T-helper 2 cell treated with Interferon-gamma antibody and Interleukin-4, amounts not matched to agents 100 ng/mL and 5 ng/mL, for 36 hours (primary cell): ENCODE data around the gene EXT2. TPM values are rescaled to one million over a fixed set of nuclear protein-coding genes. Genes with fewer than 3 reads are reported as not detected.

ENCODE experiments used
- intact Hi-C: fragments of 100-400 bp; cut with micrococcal nuclease; formaldehyde crosslinking; loops from one replicate; pipeline ENCODE4 v1.15.1; 2023
- total RNA-seq: library from RNA; stranded (reverse); gene quantifications from 2 replicates; pipeline ENCODE4 v1.2.3, GENCODE V29; 2022

EXT2 gene
- total RNA-seq, 1 donor from 2014 or later = 27.5 TPM

DNA sequence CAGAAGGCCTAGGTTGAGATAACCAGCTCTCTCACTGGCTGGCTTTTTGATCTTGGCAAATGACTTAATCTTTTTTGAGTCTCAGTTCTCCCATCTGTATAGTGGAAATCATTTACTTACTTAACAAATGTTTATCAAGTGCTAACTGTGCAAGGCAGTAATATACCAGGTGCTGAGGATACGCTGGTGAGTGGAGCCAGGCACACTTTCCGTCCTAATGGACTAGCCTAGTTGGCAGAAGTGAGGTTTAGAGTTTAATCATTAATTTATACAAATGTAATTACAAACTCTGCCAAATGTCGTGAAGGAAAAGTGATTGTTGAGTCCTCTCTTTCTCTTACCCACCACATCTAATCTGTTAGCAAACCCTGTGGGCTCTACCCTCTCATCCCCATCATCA lies 33.3 kb downstream of the EXT2 start:
- intact Hi-C loops = no loop called here

DNA sequence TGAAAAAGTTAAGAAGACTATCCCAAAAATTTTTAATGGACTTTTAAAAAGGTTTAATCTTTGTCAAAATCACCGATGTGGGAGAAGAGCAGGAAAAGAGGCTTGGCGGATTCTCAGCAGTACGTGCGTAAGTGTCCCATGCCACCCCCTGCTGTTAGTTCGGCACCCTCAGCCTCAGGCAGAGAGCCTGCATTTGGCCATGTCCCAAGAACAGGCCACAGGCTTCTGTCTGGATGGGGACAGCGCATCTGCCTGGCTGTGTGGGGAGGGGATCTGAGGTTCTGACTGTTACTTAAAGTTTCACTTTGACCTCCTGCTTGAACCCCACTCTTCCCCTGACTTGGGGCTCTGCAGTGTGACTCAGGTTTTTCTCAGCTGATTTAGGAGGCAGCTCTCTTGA lies 35.3 kb downstream of the EXT2 start:
- intact Hi-C loops = no loop called here

DNA sequence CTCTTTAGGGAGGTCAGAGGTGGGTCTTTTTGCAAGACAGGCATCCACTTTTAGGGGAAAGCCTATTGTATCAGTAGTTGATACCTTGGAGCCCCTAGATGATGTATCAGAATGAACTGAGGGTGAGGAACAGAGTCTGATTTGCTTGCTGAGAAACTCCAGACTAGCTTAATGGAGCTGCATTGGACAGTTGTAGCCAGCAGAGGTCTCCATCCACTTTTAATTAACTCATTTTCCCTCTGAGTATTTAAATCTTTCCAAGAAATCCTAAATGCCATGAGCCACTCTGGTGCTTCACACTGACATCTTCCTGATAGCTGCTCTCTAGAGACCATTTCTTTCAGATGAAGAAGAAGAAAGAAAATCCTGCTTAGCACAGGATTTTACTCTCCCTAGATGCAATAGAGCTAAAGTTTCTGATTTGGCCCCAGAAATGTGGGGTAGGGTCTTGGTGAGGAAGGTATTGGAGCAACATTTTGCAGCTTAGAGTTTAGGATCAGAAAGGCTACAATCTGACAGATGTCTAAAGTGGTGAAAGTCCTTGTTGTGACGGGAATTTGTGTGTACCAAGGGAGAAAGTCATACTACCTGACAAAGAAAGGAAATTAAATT lies 38.0 kb downstream of the EXT2 start:
- intact Hi-C loops = no loop called here

DNA sequence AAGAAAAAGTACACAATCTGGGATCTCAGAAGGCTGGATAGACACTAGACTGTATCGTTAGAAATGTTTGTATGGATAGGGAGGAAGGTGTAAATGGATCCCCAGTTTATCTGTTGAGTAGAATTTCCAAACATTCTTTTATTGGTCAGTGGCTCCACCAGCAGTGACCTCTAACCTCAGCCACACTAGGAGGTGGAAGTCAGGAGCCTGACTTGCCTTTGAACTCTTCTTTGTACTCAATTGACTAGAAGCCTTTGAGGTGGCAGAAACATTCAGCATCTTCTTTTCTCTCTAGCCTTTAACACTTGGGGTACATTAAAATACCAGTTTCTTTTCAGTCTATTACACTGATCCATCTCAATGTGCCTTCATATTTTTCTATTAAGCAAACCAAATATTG lies 39.1 kb downstream of the EXT2 start:
- intact Hi-C loops = no loop called here

DNA sequence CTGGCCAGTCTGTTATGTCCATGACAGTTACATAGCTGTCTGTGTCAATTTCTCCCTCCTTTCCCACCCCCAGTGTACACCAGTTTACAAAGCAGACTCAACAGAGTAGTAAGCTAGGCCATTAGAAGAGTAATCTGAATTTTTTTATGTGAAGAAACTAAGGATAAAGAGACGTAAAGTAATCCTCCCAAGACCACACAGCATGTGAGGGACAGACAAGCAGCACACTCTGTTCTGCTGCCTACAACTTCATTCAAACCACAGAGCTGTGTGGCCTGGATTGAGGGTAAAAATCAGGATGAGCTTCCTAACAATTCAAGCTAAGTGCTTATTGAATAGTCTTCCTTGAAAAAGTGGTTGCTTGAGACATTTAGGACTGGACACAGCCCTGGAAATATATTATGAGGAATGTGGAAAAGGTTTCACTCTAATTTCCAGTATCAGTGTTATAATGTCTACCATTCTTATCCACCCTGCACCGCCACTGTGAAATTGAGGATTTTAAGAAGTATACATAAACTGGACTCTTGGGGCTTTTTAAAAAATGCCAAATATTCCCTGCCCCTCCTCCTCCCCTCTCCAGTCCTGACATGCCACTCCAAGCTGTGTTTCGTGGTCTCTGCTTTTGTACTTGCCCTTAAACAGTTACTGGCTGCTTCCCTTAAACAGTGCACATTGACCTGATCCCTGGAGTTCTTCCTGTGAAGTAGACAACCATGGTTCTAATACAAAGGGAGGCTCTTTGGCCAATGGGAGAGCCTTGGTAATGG lies 40.9 kb downstream of the EXT2 start:
- intact Hi-C loops = no loop called here

DNA sequence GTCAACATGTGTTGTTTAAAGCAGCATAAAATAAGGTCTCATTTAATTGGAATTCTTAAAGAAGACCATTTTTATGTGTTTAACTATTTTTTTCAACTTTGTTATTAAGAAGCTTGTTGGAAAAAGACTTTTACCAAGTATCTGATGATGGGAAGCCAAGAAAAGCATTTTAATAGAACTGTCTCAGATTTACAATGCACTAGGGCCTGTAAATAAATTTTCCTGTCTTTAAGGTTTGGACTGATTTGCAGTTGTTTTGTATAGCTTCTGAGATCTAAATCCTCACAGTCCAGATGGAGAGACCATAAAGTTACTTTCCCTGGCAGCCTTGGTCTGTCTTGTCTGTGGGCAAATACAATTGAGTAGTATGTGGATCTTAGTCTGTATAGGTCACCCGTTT lies 41.6 kb downstream of the EXT2 start:
- intact Hi-C loops = no loop called here

DNA sequence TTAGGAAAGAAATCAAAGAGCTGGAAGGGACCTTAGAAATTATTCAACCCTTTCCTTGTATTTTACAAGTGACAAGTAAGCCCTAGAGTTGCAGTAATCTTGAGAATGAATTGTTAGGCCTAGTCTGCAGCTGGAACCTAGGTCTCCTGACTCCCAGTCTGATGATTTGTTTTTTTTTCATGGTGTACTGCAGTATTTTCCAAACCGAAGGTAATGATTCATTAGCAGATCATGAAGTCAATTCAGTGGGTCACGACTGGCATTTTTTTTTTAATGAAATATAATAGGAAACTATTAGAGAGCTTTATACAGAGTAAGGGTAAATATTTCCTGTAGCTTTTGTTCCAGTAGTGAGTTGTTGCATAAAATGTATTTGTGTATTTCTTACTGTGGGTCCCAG lies 42.8 kb downstream of the EXT2 start:
- intact Hi-C loops = no loop called here

DNA sequence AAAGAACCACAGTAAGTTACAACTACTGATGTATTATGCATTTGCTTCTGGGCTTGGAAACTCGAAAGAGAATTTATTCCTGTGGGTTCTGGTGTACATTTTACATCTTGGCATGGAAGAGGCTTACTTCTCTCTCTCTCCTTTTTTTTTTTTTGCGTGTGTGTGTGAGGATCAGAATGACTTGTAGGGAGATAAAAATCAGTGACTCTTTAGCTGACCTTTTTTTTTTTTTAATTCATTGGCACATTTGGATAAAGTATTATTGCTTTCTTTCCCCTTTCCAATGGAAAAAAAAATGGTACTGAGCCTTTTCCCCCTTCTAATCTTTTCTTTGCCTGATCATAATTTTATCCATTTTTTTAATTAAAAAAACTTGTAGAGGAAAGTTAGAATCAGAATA lies 43.5 kb downstream of the EXT2 start:
- intact Hi-C loops = no loop called here

DNA sequence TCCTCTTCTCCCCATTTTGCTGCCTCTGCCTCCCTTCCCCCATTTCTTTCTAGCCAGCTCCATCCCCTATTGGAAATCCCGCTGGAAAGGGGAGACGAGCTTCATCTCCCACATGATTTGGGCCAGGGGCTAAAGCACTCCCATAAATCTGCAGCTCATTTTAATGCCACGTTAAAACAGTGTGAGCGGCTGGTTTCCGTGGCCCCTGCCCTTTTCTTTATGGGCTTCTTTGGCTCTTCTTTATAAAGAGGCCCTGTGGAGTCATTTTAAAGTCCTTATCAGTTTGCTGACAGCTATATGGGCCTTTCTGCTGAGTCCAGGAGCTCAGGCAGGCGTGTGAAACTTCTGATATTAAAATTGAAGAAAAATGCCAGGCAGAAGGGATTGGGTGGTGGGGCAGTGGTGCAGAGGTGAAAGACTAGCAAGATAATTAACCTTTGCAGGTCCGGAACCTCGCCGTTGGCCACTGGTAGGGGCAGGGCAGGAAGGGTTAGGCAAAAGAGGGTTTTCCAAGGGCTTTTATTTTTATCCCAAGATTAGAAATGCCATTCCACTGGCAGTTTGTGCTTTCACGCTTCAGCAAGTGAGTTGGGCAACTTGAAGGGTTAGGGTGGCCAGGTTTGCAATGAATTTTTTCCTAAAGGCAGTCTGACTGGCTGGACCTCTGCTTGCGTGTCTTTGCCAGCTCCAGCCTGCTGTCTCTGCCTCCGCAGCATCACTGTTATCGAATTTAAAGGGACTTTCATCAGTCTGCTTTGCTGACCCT lies 44.3 kb downstream of the EXT2 start:
- intact Hi-C loops = no loop called here

DNA sequence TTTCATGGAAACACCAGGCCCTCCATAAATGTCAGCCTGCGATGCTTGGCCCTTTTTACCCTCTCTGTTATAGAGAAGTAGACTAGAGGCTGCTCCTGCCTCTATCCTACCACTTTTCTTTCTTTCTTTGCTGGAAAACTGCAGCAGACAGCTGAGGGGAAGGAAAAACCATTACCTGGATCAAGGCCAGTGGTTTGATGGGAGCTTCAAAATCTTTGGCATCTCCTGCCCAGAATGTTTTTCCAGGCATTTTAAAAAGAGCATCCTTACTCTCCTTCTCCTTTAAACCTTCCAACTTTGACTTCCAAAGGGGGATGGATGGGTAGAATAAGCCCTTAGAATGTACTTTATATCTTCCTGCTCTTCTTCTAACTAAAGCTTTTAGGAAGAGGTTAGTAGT lies 44.9 kb downstream of the EXT2 start:
- intact Hi-C loops = no loop called here

DNA sequence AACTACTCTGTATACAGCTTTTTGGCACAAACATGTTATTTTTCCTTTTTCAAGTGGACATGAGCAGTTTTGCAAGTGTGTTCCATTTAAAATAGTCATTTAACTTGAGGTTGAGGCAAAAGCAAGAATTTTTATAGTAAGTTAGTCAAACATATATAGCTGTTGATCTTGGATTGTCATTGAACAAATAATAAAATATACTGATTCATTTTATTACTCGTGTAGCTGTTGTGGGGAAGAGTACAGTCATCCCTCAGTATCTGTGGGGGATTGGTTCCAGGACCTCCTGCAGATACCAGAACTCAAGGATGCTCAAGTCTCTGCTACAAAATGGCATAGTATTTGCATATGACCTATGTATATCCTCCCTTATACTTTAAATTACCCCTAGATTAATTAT lies 45.3 kb downstream of the EXT2 start:
- intact Hi-C loops = no loop called here

DNA sequence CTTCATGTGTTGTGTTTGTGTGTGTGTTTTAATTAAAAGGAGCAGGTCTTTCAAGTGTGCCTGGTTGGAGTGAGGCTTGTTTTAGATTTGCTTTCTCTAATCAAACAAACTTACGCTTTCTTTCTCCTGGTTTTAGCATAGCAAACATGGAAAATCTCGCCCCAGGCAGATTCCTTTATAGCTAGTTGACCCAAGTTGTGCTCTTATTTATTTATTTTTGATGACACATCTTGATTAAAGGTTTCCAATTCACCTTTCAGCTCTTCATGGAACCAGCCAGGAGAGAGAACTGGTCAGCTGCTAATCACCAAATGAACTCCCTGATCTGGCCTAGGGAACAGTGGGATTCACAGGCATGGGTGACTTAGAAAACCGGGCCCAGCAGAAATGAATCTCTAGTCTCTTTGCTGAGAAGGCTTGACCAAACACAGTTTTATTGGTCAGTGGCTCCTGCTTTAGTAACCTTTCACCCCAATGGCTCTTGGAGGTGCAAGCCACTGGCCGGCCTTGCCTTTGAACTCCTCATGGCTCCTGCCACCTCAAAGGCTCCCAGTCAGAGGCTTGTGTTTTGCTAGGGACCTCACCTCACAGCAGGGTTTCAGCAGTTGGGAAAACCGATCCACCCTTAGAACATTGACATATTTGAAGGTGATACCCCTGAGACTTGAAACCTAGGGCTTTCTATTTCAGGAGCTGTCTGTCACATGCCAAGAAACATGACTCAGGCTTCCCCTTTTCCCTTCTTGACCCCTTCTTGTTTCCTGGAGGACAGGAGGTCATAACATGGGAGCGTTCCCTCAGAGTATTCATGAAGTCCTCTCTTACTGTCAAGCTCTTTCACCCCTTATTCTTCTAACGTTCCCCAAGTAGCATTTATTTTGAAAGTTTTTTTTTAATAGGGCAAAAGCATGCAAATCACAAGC lies 48.8 kb downstream of the EXT2 start:
- intact Hi-C loops = no loop called here

DNA sequence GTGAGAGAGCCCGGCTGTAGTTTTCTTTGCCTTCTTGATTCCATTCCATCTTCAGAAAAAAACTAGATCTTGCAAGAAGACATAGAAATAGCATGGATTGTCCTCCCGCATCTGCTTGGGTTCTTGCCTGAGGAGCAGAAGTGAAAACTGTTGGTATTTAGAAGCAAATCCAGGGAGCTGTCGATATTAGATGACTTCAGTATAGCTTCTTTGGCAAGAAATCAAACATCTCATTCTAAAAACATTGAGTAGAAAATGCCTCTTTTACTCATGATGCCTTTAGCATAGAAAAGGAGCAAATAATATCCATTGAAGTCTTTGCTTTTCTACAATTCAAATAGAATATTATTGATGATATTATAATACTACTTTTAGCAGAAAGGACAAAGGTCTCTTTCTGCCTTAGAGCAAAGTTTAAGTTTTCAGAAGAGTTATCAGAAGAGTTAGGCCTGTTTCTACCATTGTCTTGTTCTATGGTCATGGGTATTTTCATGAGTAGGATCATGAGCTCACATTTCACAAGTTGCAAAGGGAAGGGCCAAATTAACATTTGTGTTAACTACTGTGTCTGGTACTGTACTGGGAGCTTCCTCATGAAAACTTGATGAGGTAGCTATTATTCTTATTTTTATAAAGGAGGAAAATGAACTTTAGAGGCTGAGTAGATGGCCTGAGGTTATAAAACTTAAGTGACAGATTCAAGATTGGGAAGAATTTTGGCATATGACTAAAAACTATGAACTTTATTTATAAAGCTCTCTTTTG lies 49.7 kb downstream of the EXT2 start:
- intact Hi-C loops = no loop called here

DNA sequence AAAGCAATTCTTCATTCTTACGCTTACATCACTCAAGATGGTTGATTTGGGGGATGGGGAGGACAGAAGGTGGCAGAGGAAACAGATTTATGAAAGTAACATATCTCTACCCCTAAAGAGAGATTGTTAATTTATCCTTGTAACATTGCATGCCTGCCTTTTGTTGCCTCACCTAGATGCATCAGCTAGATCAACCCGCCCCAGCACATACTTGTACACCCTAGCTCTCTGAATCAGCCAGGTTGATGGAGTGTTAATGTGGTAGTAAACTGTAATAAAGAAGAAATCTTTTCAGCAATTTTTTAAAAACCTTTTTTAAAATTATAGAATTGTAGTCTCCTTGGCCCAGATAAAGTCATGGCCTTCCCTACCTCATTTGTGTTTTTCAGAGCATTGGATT lies 51.5 kb downstream of the EXT2 start:
- intact Hi-C loops = no loop called here

DNA sequence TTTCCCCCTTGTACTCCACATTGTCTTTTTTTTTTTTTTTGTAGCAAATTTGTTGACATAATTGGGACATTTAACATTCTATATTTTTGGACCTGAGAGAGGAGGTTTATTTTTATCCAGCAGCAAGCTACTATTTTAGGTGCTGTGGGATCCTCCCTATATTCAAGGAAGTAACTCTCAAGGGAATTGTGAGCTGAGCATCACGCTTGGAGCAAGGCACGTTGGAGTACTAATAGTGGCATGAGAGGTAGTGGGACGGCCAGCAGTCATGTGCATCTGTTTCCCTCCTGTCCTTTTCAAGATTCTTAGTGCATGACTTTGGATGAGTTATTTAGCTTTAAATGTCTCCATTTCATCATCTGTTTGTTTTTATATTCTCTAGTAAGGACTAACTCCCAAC lies 52.3 kb downstream of the EXT2 start:
- intact Hi-C loops = no loop called here

DNA sequence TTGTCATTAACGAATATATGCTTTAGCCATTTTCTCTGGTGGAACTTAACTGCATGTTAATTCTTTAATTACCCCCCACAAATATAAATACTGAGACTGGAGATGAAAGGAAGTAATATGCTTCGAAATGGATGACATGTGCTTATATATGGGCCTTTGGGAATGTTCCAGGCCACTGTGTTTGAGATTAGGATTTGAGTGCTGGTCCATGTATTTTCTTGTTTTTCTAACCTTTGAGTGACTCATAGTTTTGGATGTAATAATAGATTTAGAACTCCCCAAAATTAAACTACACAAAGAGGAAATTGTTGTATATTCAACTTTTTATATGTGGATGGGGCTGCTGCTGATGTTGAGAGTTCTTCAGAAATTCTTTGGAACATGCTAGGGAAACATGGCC lies 54.2 kb downstream of the EXT2 start:
- intact Hi-C loops = no loop called here

DNA sequence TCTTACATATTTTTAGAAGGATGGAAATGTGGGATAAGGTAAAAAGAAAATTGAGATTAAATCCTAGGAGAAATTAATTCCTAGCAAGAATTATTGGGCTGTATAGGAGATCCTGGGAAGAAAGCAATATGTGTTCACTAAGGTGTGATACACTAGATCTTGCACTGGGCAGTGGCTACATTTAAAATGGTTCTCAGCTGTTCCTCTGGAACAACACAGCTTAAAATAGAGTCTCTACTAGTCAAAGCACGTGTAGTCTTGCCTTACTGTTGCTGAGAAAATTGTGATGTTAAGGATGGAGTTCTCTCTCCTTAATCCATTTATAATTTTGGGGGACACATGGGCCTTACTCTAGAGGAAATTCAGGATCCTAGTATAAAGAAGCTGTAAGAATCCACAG lies 54.9 kb downstream of the EXT2 start:
- intact Hi-C loops = no loop called here

DNA sequence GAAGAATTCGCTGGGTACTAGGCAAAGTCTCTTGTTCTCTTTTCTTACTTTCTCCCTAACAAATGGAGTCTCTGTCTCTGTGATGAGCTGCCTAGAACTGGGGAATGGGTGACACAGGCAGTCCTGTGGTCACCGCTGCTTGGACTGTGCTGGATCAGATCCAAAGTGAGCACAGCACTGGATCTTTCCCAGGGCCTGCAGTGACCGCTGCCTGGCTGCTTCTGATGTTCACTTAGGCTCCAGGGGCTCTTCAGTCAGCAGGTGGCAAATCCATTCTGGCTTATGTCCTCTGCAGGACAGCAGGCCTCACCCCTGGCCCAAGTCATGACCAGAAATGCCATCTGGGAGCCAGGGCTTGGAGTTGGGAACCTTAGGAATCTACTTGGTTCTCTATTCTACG lies 61.5 kb downstream of the EXT2 start:
- intact Hi-C loops = no loop called here

DNA sequence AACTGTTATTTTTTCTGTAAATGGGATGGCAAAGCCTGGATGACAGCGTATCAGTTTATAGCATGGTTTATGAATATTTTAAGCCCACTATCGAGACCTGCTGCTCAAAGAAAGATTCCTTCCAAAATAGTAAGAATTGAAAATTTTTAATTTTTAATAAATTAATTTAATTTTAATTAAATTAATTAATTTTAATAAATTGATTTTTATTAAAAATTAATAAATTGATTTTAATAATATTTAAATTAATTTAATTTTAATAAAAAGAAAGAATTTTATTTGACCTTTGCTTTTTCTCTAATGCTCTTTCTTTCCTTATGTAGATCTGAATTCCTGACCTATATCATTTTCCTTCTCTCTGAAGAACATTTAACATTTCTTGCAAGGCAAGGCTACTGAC lies 62.9 kb downstream of the EXT2 start:
- intact Hi-C loops = no loop called here

DNA sequence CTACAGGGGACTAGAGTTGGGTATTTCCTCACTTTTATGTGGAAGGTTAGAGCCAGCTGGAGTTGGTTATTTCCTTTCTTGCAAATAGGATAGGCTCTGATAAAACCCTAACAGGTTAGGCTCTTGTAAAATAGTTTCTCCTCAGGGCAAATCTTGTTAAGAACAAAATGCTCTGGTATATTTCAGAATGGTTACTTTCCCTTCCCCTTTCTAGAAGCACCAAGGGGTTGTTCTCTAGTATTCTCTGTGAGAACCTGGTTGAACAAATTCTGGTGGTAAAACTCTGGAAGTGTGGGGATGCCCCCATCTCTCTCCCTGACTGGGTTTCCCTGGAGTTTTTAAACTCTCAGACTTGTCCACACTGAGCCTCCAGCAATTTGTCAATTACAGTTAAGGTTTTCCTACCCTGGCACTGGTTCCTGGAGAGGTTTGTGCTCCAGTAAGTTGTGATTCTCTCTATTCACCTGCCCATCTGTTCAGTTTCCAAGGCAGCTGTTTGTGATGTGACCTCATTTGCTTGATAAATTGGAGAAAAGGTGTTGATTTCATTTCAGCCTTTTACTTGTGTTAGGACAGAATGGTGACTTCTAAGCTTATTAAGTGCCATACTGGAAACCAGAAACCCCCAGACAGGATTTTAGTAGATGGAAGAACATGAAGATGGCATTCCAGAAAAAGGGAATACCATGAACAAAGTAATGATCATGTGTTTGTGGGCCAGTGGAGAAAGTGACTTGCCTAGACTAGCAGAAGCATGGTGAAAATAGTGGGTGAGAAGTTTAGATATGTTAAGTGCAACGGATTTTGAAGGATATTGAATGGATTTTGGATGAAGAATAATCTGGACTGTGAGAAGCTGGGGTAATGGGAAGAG lies 64.6 kb downstream of the EXT2 start:
- intact Hi-C loops = no loop called here
